OCI-M2 (cell line): ENCODE data around the gene LARP1.
"Not testable (repeated sequence)": the region's sequence is repeated elsewhere in the genome, so short reads cannot be mapped to it uniquely, and the experiment has no call there.

ENCODE experiments used
- DNase-seq: peaks from one replicate; lab custom pipeline; 2025; ENCODE audit not compliant: unreplicated experiment; lab: John Stamatoyannopoulos, UW

Gene LARP1

DNA sequence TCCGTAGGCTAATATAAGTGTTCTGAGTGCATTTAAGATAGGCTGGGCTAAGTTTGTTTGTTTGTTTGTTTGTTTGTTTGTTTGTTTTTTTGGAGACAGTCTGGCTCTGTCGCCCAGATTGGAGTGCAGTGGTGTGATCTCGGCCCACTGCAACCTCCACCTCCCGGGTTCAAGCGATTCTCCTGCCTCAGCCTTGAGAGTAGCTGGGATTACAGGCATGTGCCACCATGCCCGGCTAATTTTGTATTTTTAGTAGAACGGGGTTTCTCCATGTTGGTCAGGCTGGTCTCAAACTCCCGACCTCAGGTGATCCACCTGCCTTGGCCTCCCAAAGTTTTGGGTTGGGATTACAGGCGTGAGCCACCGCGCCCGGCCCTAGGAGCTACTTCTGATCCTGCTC lies 4.7 kb downstream of the LARP1 start:
- DNase-seq, result not testable (repeated sequence)

GRCh38 chr5:154761046-154761736 lies 6.0 kb downstream of the LARP1 start:
- no peak for DNase-seq

GRCh38 chr5:154762261-154762660 lies 7.1 kb downstream of the LARP1 start:
- DNase-seq, result no peak

GRCh38 chr5:154762700-154763099 lies 7.5 kb downstream of the LARP1 start:
- no peak for DNase-seq

- DNase-seq, result no peak
Observed at GRCh38 chr5:154764967-154765366, 9.8 kb downstream of the LARP1 start.

DNA sequence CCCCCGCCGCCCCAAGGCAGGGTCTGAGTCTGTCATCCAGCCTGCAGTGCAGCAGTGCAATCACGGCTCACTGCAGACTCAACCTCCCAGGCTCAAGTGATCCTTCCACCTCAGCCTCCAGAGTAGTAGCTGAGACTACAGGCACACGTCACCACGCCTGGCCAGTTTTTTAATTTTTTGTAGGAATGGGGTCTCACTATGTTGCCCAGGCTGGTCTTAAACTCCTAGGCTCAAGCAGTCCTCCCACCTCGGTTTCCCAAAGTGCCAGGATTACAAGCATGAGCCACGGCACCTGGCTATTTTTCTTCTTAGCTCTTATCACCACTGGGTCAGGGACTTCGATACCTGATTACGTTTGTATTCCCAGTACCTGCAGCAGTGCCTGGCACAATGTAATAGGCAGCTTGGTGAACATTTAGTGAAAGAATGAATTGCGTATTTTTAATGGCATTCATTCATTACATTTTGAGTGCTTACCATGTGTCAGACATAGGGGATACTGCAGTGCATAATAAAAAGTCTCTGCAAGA lies 10.3 kb downstream of the LARP1 start:
- DNase-seq, result no peak

DNA sequence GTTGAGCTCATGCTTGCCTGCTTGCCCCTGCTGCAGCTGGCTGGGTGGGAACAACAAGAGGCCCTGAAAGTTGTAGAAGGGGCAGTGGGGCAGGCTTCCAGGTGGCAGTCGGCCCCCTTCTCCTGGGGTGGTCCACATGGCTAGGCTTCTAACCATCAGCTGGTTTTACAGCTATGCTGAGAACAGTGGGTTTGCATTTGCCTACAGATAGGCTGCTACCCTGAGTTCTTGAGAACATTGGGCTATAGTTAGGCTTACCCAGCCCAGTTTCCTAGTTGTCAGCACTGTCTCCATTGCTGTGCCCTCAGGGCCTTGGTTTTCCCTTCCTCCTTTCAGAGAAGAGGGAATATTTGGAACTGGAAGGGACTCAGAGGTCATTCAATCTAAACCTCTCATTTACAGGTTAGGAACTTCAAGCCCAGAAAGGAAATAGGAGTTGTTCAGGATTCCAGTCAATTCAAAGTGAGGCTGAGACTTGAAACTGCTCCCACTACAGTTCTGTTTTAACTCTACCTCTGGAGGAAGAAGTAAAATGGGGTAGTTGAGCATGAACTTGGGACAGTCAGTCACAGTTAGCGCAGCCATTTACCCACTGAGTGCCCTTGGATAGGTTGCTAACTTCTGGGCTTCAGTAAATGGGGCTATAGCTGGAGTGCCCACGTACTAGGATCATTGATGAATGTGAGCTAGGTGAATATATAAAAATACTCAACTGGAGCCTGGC lies 11.5 kb downstream of the LARP1 start:
- DNase-seq, result no peak

DNA sequence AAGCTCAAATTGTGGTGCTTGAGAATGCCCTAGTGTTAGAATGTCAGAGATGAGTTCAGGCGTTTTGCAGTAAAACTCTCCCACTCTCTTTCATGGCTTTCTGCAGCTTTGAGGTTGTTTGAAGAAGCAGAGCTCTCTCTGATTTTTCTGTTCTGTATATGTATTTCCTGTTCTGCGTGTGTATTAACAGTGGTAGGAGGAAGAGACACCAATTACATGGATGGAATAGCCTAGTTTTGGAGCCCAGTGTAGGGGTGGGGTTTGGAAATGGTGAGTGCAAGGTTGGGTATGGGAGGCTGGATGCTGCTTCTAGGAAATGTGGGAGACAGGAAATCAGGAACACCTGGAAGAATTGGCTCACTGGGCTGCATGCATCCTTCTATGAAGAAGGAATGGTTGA lies 12.4 kb downstream of the LARP1 start:
- DNase-seq, result no peak

DNA sequence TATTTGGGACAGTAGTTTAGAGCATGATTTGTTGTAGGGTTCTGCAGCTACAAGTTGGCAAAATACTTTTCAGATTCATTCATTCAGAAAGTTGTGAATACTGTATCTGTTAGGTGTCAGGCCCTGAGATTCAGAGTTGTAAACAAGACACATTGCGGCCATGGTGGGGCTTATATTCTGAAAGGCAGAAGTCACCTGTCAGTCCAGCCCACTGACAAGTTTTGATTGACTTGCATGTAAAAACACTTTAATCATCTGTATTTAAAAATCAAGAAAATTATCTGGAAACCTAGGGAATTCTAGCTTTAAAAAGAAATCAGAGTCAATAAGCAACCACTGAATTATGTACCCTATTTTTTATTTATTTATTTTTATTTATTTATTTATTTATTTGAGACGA lies 13.0 kb downstream of the LARP1 start:
- DNase-seq, result no peak

- DNase-seq, result no peak
Observed at GRCh38 chr5:154770111-154770510, 14.9 kb downstream of the LARP1 start.

DNA sequence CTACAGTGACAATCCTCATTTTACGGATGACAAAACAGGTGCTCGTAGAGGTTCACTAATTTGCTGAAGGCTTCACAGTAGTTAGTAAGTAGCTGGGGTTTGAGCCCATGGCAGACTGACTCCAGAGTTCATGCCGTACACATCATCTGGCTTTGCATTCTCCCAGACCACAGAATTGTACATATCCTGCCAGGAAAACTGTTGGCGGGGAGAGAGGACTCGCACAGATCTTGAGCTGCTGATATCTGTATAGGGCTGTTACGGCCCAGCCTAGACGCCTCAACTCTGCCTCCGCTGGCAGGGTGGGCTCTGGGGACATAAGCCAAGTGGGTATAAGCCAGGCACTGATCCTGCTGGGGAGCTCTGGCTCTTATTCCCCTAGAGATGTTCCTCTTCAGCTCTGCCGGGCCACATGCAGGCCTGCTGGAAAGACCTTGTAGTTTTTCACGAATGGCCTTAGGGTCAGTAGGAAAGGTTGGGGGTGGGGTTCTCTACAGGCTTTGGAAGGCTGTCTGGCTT lies 16.3 kb downstream of the LARP1 start:
- no peak for DNase-seq

DNA sequence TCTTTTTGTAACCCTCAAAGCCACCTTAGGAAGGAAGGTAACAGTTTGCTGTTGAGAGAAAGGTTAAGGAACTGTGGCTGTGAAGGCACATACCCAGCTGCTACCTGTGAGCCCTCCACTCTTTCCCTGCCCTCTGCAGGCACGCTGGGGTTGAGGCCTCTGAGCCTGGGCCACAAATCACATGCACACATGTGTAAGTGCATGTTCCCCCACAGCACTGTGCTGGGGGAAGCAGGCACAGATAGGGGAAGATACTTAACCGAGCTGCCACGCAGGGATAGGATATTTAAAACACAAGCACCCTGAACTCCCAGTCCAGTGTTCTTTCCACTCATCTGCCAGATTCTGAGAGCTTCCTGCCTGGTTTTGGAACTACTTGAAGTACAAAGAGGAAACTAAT lies 18.1 kb downstream of the LARP1 start:
- DNase-seq, result no peak

GRCh38 chr5:154776167-154776566 lies 21.0 kb downstream of the LARP1 start:
- no peak for DNase-seq

DNA sequence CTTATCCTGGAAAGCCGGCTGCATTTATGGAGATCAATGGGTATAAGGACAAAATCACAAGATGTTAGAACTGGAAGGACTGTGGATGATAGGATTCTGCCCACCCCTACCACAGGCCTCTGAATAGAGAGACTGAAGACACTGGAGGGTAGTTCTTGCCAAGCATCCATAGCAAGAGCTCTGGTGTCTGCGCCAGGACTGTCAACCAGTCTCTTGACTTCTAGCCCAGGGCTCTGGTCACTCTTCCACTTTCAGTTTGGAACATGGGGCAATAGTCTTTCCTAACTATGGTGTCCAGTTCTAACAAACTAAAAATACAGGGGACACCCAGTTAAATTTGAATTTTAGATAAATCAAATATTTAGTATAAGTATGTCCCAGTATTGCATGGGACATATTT lies 23.4 kb downstream of the LARP1 start:
- DNase-seq, result no peak

GRCh38 chr5:154779105-154779504 lies 23.9 kb downstream of the LARP1 start:
- DNase-seq, result no peak

- DNase-seq, result no peak
Observed at GRCh38 chr5:154780128-154780527, 25.0 kb downstream of the LARP1 start.

DNA sequence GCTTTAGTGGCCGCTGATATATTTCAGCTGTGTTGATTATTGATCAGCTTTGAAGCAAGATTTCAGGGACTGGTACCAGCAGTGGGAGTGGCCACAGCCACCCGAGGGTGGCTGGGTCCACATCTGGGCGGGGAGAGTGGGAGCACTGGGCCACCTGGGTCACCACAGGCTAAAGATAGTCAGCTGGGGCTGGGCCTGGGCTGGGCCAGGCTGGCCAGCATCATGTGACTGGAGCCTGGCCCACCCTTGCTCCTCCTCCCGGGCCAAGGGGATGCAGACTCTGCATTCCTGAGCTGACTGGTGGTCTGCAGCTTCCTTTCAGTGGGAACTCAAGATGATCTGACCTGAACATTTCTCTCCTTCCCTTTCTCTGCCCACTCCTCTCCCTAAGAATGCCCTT lies 27.1 kb downstream of the LARP1 start:
- DNase-seq, result no peak

GRCh38 chr5:154782812-154783592 lies 27.8 kb downstream of the LARP1 start:
- no peak for DNase-seq

DNA sequence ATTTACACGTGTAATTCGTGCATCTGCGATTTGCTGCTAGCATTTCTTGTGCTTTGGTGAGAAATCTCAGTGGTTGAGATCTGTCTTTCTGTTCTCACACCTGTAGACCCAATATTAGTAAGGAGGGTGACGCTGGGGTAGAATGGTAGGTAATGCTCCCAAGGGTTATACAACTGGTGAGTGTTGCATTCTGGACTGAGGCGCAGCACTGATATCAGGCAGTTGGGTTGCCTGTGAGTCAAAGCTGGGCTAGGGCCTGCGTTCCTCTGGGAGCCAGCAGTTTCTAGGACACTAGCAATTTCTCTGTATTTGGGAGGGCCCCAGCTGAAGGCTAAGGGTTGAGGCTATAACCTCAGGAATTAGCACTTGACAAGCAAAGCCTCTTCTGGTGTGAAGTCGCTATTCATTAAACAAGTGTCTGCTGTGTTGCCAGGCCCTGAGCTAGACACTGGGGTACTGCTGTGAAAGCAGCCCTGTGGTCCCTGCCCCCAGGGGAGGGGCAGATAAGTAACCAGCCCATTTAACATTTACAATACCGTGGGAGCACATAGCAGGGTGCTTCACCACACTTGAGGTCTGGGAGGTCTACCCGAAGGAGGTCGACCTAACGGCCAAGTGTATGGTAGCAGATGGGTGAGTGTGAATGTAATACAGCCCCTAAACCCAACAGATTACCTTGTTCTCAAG lies 28.7 kb downstream of the LARP1 start:
- DNase-seq, result no peak

DNA sequence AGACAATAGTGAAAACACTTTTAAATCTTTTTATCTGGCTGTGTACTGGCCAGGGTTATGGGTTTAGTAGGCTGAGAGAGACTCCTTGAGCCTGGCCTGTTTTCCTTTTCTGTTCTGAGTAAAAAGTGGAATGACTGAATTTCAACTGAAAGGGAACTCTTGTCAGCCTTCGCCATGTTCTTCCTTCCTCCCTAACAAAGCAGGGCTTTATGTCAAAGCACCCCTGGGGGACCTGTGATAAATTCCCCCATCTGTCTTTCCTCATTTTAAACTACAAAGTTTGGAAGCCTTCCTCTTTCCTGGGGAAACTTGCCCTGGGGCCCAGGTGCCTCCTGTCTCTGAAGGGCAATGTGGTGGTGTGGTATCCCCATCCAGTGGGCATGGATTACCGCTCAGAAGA lies 29.7 kb downstream of the LARP1 start:
- DNase-seq, result no peak

DNA sequence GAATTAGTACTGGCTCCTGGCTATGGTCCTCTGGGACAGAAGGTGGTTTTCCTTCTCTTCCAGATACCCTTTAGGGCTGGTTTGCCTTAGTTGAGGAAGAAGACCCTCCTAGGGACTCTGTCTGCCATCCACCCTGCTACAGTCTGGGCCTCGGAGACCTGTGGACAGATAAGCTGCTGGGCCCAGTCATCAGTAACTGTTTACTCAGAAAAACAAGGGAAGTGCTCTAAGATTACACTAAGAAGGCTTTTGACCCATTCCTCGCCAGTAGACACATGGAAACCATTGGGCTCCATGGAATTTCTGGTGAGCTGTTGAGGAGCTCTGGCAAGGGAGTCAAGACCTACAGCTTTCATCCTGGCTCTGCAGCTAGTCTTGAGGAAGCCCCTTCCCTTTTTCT lies 31.2 kb downstream of the LARP1 start:
- DNase-seq, result no peak
